ENCODE results near the gene FOXN1.

DNA sequence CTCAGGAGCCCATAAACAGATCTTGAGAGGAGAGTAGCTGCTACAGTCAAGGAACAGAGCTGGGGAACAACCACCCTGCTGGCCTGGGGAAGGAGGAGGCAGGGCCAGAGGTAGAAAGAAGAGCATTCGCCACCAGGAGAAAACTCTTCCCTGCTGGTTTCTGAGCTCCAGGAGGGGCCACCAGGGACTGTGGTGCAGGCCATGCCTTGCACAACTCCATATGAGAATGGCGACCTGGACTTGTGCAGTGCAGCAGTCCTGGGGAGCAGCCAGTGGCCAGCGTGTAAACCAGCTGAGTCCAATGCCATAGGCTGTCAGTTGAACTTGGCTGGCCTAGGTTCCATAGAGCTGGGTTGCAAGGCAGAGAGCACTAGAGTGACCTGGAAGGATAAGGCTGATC, 21.1 kb upstream of the FOXN1 start:
- TF ChIP-seq, protein P1, sequence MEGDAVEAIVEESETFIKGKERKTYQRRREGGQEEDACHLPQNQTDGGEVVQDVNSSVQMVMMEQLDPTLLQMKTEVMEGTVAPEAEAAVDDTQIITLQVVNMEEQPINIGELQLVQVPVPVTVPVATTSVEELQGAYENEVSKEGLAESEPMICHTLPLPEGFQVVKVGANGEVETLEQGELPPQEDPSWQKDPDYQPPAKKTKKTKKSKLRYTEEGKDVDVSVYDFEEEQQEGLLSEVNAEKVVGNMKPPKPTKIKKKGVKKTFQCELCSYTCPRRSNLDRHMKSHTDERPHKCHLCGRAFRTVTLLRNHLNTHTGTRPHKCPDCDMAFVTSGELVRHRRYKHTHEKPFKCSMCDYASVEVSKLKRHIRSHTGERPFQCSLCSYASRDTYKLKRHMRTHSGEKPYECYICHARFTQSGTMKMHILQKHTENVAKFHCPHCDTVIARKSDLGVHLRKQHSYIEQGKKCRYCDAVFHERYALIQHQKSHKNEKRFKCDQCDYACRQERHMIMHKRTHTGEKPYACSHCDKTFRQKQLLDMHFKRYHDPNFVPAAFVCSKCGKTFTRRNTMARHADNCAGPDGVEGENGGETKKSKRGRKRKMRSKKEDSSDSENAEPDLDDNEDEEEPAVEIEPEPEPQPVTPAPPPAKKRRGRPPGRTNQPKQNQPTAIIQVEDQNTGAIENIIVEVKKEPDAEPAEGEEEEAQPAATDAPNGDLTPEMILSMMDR (IDR thresholded peaks at IDR 0.05; ENCODE audit: poor library complexity), result no peak
- no peak for TF ChIP-seq EZH2 (IDR thresholded peaks at IDR 0.05; ENCODE audit: borderline replicate concordance)
